Anterior cingulate cortex (tissue), 58 donors: Measurements from ENCODE around the gene KBTBD2.
A peak's percentile ranks its signal among the peaks of the same experiment; 100 is the strongest.
"Not testable (repeated sequence)": the region's sequence is repeated elsewhere in the genome, so short reads cannot be mapped to it uniquely, and the experiment has no call there.

Source experiments
- DNase-seq, 58 donors: peaks; one replicate each; lab custom pipeline; 2025; lab: John Stamatoyannopoulos, UW

KBTBD2 gene

DNA sequence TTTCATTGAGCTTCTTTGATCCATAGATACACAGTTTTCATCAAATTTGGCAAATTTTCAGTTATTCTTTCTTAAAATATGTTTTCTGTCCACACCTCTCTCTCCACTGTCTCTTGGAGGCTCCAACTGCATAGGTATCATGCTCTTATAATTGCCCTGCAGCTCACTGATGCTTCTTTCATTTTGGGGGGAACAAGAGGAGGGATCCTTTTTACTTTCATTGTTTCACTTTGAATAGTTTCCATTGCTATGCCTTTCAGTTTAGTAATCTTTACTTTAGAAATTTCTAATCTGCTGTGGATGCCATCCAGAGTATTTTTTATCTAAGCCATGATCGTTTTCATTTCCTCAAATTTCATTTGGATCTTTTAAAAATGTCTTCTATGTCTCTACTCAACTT, 32.9 kb downstream of the KBTBD2 start:
- DNase-seq = no peak

DNA sequence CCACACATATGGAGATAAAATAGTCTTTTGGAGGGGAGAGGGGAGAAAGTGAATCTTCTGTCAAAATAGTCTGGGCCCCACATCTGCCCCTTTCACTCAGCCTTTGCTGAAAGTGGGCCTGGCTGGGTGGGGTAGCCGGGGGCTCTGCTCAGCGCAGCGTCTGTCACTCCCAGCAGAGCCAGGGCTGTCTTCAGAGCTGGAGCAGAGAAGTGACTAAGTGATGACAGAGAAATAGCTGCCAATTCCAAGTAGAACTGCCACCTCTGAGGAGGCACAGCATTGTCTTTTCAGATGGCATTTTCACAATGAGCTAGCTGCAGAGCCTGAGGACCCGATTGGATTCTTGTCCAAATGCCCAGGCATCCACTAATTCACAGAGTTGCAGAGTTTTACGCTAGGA, 34.5 kb downstream of the KBTBD2 start:
- peak in 1 of 58 donors; percentile 1 for DNase-seq

DNA sequence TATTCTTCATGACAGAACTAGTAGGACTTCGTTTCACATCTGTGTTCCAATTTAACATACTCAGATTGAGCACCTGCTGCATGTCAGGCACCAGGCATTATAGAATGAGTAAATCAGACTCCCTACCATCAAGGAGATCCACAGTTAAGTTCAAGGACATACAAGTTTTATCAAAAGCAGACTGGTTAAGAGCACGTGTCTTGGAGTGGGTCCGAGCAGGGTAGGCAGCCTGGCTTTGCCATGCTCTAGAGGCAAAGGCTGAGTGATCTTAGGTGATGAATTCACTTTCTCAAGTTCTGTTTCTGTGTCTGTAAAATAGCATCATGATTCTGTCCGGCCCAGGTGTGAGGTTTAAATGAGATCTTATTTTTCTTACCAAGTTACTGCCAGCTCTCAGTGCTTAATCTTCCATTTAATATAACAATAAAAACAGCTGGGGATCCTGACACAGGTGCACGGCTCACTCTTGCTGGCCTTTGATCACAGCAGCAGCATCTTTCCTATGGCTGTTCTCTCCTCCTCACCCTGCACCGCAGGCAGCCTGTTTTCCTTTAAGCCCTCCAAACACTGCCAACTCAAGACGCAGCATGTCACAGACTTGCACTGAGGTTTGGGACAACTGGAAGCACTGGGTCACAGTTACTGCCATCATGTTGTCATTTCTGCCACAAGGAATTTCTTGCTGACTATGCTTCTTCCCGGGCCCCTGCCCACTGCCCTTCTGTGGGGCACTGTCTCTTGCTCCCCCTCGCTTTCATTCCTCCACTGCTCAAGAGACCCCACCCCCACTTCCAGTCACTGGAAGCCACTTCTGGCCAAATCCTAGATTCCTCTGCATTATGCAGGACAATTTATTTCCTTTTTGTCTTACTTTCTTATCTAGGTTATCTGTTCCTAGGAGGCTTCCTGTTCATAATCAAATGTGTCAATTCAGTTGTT, 35.5 kb downstream of the KBTBD2 start:
- not testable (repeated sequence) for DNase-seq

DNA sequence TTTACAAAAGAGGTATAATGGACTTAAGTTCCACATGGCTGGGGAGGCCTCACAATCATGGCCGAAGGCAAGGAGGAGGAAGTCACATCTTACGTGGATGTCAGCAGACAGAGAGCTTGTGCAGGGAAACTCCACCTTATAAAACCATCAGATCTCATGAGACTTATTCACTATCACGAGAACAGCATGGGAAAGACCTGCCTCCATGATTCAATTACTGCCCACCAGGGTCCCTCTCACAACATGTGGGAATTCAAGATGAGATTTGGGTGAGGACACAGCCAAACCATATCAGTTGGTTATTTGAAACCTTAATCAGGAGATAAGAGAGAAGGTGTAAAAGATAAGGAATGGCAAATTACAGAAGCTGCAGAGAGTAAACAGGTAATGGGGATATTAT, 40.9 kb downstream of the KBTBD2 start:
- not testable (repeated sequence) for DNase-seq

DNA sequence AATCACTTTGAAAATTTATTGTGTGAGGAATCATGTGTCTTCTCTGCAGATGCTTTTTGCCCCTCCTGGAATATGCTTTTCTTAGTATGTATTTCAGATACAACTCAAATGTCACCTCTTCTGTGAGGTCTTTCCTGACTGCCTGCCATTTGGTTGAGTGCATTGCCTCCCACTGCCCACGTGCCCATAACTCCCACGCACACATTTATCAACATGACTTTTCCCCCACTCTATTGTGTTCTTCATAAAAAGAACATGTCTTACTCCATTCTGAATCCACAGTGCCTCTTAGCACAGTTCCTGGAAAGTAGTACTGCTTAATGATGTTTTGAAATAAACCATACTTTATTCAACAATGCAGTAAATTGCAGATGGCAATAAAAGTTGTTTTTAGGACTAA, 42.9 kb downstream of the KBTBD2 start:
- DNase-seq = not testable (repeated sequence)

DNA sequence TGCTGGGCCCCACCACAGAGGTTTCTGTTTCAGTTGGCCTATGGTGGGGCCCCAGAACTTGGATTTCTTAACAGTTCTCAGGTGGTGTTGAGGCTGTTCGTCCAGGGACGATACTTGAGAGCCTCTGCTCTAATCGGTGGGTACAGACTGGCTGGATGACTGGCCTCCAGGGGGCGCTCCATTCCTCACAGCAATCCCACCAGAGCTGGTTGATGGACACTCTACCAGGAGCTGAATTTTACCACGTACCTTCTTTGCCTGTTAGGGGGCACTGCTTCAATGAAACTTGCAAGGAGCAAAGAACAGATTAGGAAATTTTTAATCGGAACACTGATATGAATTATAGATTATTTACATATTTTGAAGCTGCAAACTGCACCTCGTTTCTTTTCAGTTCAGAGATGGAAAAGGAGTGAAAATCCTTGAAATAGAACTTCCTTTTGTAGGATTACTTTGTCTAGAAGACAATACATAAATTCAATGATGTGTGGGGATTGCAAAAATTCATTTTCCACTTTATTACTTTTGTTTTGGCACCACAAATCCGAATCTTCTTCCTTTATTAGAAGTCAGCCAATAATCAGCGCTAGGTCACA, 44.8 kb downstream of the KBTBD2 start:
- DNase-seq = peak in 51 of 58 donors; percentile 3 to 87 (median 49)

DNA sequence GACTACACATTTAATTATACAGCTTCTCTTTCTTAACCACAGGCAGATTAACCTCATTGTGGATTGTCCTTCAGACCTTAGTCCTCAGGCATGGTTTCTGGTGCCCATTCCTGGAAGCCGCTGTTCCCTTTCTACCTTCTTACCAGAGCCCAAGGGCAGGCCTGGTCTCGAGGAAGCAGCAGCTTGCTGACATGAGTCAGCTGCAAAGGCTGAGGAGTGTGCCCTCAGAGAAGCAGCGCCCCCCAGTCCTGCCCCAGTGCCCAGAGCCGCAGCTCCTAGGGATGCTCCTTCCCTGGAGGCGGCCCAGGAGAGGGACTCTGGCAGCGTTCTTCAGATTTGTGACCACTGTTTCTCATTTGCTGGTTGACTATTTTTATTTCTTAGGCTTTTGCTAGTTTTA, 46.8 kb downstream of the KBTBD2 start:
- not testable (repeated sequence) for DNase-seq

DNA sequence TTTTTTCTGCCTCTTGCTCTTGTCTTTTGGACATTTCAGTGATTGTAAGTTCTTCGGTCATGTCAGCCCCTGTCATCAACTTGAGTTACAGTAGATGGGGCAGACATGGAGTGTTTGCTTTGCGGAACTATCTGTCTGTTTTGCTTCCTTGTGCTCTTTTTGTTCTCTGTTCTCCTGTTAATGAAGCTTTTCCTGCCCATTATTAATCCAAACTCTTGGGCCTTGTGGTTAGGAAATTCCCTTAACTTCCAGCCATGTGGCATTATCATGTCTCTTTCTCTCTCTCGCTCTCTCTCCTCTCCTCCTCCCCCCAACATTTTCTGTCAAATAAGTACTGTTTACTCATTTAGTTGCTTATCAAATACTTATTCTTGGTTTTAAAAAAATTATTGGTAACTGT, 47.8 kb downstream of the KBTBD2 start:
- DNase-seq = not testable (repeated sequence)

DNA sequence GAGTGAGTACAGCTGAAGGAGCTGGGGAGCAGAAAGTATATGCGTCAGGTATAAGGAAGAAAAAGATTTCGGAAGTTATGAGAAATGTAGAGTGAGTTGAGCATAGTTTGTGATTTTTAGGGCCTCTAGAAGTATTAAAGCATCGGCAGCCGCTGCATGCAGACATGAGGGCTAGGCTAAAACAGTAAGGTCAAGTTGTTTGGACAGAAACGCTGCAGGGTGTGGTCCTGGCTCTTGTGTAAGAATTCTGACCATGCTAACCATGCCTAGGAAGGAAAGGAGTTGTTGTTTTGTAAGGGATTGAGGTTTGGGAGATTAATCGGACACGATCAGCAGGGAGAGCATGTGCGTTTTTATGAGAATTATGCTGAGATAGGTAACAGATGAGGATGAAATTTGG, 51.7 kb downstream of the KBTBD2 start:
- DNase-seq = not testable (repeated sequence)

DNA sequence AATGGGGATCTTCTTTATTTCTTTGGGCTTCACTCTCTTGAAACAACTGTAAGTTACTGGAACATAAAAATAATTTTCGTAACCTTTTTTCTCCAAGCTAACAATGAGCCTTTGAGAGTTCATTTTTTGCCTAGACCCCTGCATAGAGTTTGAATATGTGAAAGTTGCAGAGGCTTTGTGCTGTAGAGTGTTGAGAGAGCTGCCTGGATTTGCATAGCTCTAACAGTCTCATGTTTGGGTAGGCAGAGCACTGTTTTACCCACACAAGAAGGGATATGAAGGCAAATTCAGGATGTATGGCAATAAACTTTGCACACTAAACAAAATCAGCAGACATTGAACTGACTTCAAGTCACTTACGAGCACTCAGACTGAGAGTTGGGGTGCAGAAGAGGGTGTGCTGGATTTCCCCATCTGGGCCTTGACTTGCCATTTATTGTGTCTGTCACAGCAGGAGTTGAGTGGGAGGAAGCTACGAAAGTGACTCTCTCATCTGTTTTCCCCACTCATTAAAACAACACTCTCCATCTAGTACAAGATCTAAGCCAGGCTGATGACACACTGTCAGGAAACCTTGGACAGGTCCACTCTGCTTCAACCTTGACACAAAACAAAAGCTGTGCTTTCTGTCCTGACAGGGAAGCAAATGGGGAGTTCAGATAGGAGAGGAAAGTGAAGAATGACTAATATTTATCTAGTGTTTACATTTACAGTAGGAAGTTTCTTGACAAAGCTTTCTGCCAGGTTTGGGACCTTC, 62.4 kb downstream of the KBTBD2 start:
- DNase-seq = not testable (repeated sequence)
